ENCODE results near the gene PTPRD. TPM values are rescaled to one million over a fixed set of nuclear protein-coding genes. Genes with fewer than 3 reads are reported as not detected.

PTPRD gene
- total RNA-seq, 2 donors from 2014 or later = 12.1 to 13.4 TPM

- intact Hi-C loops (cut with DNase I) = loop anchor here in 1 of 2 donors (10.0 kb wide), 1 partner anchor 62 kb away; no protein-coding TSS in a partner anchor
- no peak for DNase-seq
Observed at GRCh38 chr9:9216934-9217333, 1395.9 kb downstream of the PTPRD start.

DNA sequence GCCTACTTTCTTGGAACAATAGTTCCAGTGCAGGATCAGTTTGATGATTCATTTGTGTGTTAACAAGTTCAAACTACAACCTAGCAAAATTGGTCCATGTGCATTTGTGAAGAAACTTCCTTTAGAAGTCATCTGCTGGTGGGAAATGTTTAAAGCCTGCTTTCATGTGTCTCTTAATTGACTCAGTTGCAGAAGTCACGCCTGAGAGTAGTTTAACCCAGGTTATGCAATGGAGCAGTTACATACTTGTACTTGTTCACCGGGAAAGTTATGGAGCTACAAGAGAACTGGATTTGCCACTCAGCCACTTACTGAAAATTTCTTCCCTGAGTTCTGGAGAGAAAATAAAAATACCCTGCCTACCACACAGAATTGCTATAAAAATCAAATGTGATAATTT, 1397.8 kb downstream of the PTPRD start:
- ATAC-seq = no peak
- intact Hi-C loops (cut with DNase I) = loop anchor here in 1 of 2 donors (10.0 kb wide), 1 partner anchor 60 kb away; no protein-coding TSS in a partner anchor
- DNase-seq = no peak

More at GRCh38 chr9:9216934-9217333, 1395.9 kb downstream of the PTPRD start:
- no peak for ATAC-seq

DNA sequence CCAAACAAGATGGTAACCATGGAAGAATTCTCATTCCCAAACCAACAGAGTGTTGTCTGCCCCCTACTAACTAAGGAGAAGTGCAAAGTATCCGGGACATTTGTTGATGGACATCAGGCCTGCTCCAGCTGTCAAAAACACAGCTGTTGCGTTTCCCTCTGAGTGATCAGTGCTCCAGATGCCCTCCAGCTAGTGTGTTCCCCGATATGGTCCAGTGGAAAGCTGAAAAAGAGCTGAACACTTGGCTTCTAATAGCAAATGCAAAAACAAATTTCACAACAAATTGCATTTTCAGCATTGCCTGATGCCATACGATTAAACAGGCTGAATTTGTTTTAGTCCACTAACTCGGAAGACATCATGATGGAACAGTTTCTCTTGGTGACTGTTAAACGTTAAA, 1398.7 kb downstream of the PTPRD start:
- ATAC-seq = no peak
- no peak for DNase-seq
- intact Hi-C loops (cut with DNase I) = loop anchor here in 1 of 2 donors (10.0 kb wide), 1 partner anchor 59 kb away; no protein-coding TSS in a partner anchor

- intact Hi-C loops (cut with DNase I) = loop anchor here in 1 of 2 donors (10.0 kb wide), 1 partner anchor 58 kb away; no protein-coding TSS in a partner anchor
- DNase-seq = no peak
- ATAC-seq = no peak
Observed at GRCh38 chr9:9212963-9213362, 1399.8 kb downstream of the PTPRD start.

DNA sequence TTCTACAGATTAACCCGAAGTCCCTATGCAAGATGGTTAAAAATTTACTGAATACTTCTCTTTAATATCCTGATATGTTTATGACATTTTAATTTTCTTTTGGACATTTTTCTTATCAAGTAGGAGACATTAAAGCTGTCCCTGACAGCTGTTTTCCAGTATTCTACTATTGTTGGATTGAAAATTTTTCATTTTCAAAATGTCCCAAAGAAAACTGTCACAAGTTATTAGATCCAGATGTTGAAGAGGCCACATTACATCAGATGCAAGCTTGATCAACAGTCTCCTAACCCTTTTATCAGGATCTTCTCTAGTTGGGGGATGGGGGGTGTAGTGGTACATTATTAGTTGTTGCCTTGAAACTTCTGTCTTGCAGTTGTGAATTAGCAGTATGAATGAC, 1410.5 kb downstream of the PTPRD start:
- ATAC-seq = no peak
- intact Hi-C loops (cut with DNase I) = no loop called here
- DNase-seq = no peak

GRCh38 chr9:9186086-9186485, 1426.7 kb downstream of the PTPRD start:
- ATAC-seq (no peak), DNase-seq (no peak)
- intact Hi-C loops (cut with DNase I) = no loop called here

DNA sequence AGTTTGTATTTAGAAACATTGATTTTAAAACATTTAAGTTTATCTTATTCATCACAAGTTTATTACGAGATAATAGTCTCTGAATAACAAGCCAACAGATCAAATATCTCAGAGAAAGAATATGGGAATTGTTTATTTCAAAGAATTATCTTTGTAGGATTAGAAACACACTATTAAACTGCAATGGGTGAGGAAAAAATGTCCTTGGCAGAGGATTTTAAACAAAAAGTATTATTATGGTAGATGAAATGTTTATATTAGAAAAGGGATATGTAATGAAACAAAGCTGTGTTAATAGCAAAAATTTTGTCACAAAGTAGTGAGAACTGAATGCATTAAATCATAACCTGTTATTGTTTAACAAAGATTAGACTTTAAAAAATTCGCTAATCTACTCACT, 1430.4 kb downstream of the PTPRD start:
- ATAC-seq = no peak
- intact Hi-C loops (cut with DNase I) = no loop called here
- DNase-seq = no peak

- intact Hi-C loops (cut with DNase I) = no loop called here
- DNase-seq (no peak), ATAC-seq (no peak)
Observed at GRCh38 chr9:9177081-9177480, 1435.7 kb downstream of the PTPRD start.

DNA sequence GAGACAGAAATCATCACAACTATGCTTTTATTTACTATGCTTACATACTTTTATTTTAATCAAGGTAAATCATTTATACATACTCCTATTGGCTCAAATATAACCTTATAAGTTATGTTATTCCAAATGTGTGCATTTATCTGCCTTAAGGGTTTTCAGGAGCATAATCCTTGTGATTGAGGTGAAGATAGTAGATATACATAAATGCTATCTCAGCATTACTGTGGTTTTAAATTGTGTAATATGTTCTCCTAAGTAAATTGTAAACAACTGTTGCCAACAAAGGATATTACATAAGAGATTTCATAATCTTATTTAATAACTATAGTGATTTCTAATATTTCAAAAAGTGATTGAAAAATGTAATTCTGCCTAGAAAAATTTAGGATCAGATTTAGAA, 1438.4 kb downstream of the PTPRD start:
- intact Hi-C loops (cut with DNase I) = no loop called here
- ATAC-seq (no peak), DNase-seq (no peak)

DNA sequence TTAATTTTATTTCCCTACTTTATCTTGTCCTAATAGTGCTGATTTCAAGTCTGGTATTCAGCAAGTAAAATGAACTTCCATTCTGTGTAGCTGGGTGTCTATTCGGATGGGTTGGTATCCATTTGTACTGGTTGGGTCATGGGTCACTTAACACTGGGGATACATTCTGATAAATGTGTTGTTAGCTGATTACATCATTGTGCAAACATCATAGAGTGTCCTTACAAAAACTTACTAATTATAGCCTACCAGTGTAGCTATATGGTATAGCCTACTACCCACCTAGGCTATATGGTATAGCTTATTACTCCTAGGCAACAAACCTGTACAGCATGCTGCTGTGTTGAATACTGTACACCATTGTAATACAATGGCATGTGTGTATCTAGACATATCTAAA, 1439.5 kb downstream of the PTPRD start:
- ATAC-seq = no peak
- intact Hi-C loops (cut with DNase I) = no loop called here

GRCh38 chr9:9170439-9171134, 1442.2 kb downstream of the PTPRD start:
- no peak for DNase-seq
- intact Hi-C loops (cut with DNase I) = no loop called here
- ATAC-seq = no peak

More for the DNA sequence above, 1439.5 kb downstream of the PTPRD start:
- DNase-seq = no peak

DNA sequence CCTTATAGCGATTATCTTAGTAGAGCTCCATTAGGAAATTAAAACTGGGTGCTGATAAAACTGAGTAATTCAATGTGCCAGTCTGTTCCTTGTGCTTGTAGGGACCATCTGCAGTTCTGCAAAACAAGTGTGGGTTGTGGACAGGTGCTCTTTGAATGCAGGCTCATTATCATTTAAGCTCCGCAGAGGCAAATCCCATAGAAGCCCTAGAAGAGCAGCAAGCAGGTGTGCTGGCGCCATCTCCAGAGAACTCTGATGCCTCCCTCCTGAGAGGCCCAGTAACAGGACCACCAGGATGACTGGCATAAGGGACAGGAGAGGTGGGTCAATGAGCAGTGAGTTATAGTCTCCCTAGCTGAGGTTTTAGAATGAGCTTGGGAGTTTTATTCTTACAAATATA, 1470.8 kb downstream of the PTPRD start:
- intact Hi-C loops (cut with DNase I) = no loop called here
- no peak for ATAC-seq
- no peak for DNase-seq

GRCh38 chr9:9133526-9133925, 1479.3 kb downstream of the PTPRD start:
- ATAC-seq = no peak
- DNase-seq = no peak
- intact Hi-C loops (cut with DNase I) = no loop called here

- intact Hi-C loops (cut with DNase I) = no loop called here
Observed at GRCh38 chr9:9124616-9125015, 1488.2 kb downstream of the PTPRD start.

GRCh38 chr9:9122230-9122875, 1490.4 kb downstream of the PTPRD start:
- intact Hi-C loops (cut with DNase I) = no loop called here
- ATAC-seq = no peak

More at GRCh38 chr9:9124616-9125015, 1488.2 kb downstream of the PTPRD start:
- no peak for ATAC-seq
- DNase-seq = no peak

GRCh38 chr9:9117866-9118265, 1494.9 kb downstream of the PTPRD start:
- intact Hi-C loops (cut with DNase I) = loop anchor here in 1 of 2 donors (10.0 kb wide), 1 partner anchor 63 kb away; no protein-coding TSS in a partner anchor
- DNase-seq (no peak), ATAC-seq (no peak)

More at GRCh38 chr9:9122230-9122875, 1490.4 kb downstream of the PTPRD start:
- DNase-seq = no peak

DNA sequence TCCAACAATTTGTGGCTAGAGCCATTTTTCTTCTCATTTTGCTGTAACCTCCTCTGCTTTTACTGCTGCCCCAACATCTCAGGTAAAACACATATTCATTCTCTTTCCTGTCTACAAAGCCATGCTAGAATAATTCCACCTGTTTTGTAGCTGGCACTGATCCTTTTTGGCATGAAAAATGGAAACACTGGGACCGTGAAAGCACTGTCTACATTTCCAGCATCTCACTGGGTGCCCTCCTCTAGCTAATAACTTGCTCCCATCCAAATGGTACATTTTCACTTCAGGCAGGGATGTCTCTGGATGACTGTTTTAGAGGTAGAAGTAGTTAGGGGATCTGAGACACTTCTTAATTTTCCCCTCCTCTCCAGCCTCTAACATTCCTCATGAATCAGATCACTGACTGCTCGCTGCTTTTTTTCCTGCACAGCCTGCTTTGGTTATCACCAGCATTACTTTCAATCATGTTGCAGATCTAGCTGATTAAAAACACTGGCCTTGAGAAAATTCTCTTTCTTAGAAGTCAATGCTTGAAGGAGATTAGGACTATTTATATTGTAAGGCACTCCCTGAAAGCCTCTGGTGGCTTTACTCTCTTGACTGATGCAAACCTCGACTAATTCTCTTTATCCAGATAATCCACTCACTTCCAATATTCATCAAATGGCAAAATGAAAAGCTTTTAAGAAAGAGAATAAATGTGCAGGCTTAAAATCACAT, 1500.6 kb downstream of the PTPRD start:
- no peak for DNase-seq
- intact Hi-C loops (cut with DNase I) = loop anchor here in 1 of 2 donors (10.0 kb wide), 1 partner anchor 57 kb away; no protein-coding TSS in a partner anchor

DNA sequence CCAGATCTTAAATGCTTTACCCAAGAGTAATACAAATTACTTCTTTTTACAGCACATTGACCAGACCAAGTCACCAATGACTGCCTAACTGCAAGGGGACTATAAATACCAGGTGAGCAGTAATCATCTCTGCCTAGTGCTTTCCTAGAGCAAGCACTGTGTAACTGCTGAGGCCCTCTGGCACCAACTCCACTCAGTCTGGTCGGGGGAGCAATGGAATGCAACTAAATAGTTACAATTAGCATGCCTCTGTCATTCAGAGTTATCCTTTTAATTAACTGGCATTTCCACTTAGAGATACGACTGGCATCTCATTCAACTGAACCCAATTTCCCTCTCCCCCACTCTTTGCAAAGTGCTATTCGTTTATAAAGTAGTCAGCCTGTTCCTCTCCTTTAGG, 1504.2 kb downstream of the PTPRD start:
- intact Hi-C loops (cut with DNase I) = no loop called here
- ATAC-seq = no peak

More for the DNA sequence above, 1500.6 kb downstream of the PTPRD start:
- no peak for ATAC-seq

GRCh38 chr9:9102295-9102694, 1510.5 kb downstream of the PTPRD start:
- DNase-seq (no peak), ATAC-seq (no peak)
- intact Hi-C loops (cut with DNase I) = no loop called here

More for the DNA sequence above, 1504.2 kb downstream of the PTPRD start:
- no peak for DNase-seq

GRCh38 chr9:9100070-9100469, 1512.7 kb downstream of the PTPRD start:
- intact Hi-C loops (cut with DNase I) = no loop called here
- no peak for ATAC-seq

More at GRCh38 chr9:9100070-9100469, 1512.7 kb downstream of the PTPRD start:
- no peak for DNase-seq
